Neuronal stem cell (in vitro differentiated cells): ENCODE data around the gene MAN2B1.

ENCODE experiments used
- DNase-seq: peaks from one replicate; pipeline ENCODE4 v3.0.0-alpha.2; 2013; ENCODE audit warnings: low spot score
- H2AFZ ChIP-seq: one replicate; pipeline ENCODE4 v1.6.1; 2013; ENCODE audit warnings: mild to moderate bottlenecking, low read length, inconsistent platforms
- H2AK5ac ChIP-seq: 2 replicates; pipeline ENCODE4 v1.6.1; 2013; ENCODE audit warnings: low read depth, mild to moderate bottlenecking, inconsistent platforms, low read length, moderate library complexity, mixed read lengths
- H2BK120ac ChIP-seq: 2 replicates; pipeline ENCODE4 v1.6.1; 2013; ENCODE audit warnings: low read depth, mild to moderate bottlenecking, inconsistent platforms, low read length, moderate library complexity, mixed read lengths
- H2BK12ac ChIP-seq: one replicate; pipeline ENCODE4 v1.6.1; 2013; ENCODE audit warnings: low read length, inconsistent platforms
- H2BK15ac ChIP-seq: 2 replicates; pipeline ENCODE4 v1.6.1; 2013; ENCODE audit warnings: mild to moderate bottlenecking, low read length, inconsistent platforms, mixed read lengths
- H2BK5ac ChIP-seq: one replicate; pipeline ENCODE4 v1.6.1; 2013; ENCODE audit warnings: inconsistent platforms, mild to moderate bottlenecking, low read length, moderate library complexity
- H3K14ac ChIP-seq: one replicate; pipeline ENCODE4 v1.6.1; 2013; ENCODE audit warnings: low read length, inconsistent platforms
- H3K18ac ChIP-seq: 2 replicates; pipeline ENCODE4 v1.6.1; 2013; ENCODE audit warnings: low read length, inconsistent platforms
- H3K23ac ChIP-seq: 2 replicates; pipeline ENCODE4 v1.6.1; 2013; ENCODE audit warnings: low read depth, mild to moderate bottlenecking, mixed read lengths, low read length, inconsistent platforms; ENCODE audit not compliant: poor library complexity
- H3K27ac ChIP-seq: replicated peaks from 3 replicates; pipeline ENCODE4 v1.5.1; 2013; ENCODE audit warnings: low read length, inconsistent platforms
- H3K27me3 ChIP-seq, 3 experiments: 2 replicates each; pipeline ENCODE4 v1.6.1; 2013; ENCODE audit warnings: low read length in 3 of 3, mild to moderate bottlenecking in 2 of 3, inconsistent platforms in 1 of 3, low read depth in 1 of 3, mixed read lengths in 1 of 3, moderate library complexity in 1 of 3; ENCODE audit not compliant: control insufficient read depth in 3 of 3, insufficient read depth in 3 of 3
- H3K36me3 ChIP-seq, 2 donors: replicated peaks in 1 of 2; 2 replicates each; pipeline ENCODE4 v1.6.1; 2013; ENCODE audit warnings: low read length in 2 of 2; ENCODE audit not compliant: control insufficient read depth in 2 of 2, insufficient read depth in 2 of 2
- H3K4ac ChIP-seq: 2 replicates; pipeline ENCODE4 v1.6.1; 2013; ENCODE audit warnings: inconsistent platforms, mild to moderate bottlenecking, low read length, moderate library complexity
- H3K4me1 ChIP-seq, 2 donors: 1 replicate in 1 of 2; 2 replicates in 1 of 2; pipeline ENCODE4 v1.6.1; 2013; ENCODE audit warnings: low read length in 2 of 2, low read depth in 1 of 2; ENCODE audit not compliant: control insufficient read depth in 2 of 2, insufficient read depth in 1 of 2
- H3K4me2 ChIP-seq: one replicate; pipeline ENCODE4 v1.6.1; 2013; ENCODE audit warnings: mild to moderate bottlenecking, low read length, inconsistent platforms; ENCODE audit not compliant: insufficient read depth, poor library complexity, severe bottlenecking
- H3K4me3 ChIP-seq, 2 donors: 2 replicates each; pipeline ENCODE4 v1.5.1; 2013; ENCODE audit warnings: low read length in 2 of 2, mild to moderate bottlenecking in 2 of 2, inconsistent platforms in 1 of 2, moderate library complexity in 1 of 2
- H3K79me1 ChIP-seq: one replicate; pipeline ENCODE4 v1.6.1; 2013; ENCODE audit warnings: low read depth, mild to moderate bottlenecking, inconsistent platforms, low read length, moderate library complexity
- H3K9ac ChIP-seq: one replicate; pipeline ENCODE4 v1.6.1; 2013; ENCODE audit warnings: mild to moderate bottlenecking, low read depth, low read length, inconsistent platforms; ENCODE audit not compliant: poor library complexity
- H3K9me3 ChIP-seq, 2 donors: replicated peaks in 1 of 2; 2 replicates each; pipeline versions ENCODE3 to v1.6.1; 2013; ENCODE audit warnings: low read length in 2 of 2, mild to moderate bottlenecking in 2 of 2, inconsistent platforms in 1 of 2, low read depth in 1 of 2, mixed read lengths in 1 of 2, moderate library complexity in 1 of 2; ENCODE audit not compliant: control insufficient read depth in 2 of 2, insufficient read depth in 1 of 2
- H4K8ac ChIP-seq: one replicate; pipeline ENCODE4 v1.6.1; 2013; ENCODE audit warnings: low read depth, mild to moderate bottlenecking, inconsistent platforms, low read length, moderate library complexity
- H4K91ac ChIP-seq: one replicate; pipeline ENCODE4 v1.6.1; 2013; ENCODE audit warnings: low read length, low read depth, mild to moderate bottlenecking, inconsistent platforms; ENCODE audit not compliant: poor library complexity
- WGBS, 2 donors: extraction: QIAGEN DNeasy Blood & Tissue Kit; methylation state at CpG; one replicate each; pipeline ENCODE4 v1.1.7; 2013; ENCODE audit warnings: missing lambda C conversion rate in 2 of 2, mixed read lengths in 1 of 2; ENCODE audit not compliant: insufficient read length in 2 of 2, insufficient replicate concordance in 1 of 2; ENCODE audit errors: extremely low coverage in 2 of 2; 5-methylcytosine and 5-hydroxymethylcytosine counted together

Gene MAN2B1

DNA sequence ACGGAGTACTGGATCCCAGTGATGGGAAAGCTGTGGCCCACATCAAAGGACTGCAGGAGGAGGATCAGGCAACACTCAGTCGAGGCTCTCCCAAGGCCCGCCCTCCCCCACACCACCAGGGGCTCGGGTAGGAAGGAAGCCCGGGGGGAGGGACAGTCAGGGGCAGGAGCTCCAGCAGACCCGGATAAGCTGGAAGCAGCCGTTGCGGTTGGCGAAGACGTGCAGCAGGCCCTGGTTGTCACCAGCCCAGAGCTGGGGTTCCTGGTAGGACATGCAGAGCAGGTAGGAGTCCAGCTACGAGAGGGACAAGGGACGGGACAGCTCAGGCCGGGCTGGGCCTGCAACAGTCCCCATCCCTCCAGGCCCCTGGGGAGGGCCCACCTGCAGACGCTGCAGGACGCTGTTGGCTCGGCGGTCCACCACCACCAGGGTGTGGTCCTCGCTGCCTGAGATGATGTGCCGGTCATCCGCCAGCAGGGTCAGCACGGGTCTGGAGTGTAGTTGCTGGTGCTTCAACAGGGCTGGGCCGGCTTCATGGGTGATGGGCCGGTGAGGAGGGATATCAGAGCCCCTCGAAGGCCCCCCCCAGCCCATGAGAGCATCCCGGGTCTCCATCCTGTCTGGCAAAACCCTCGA lies 23.2 kb upstream of the MAN2B1 start:
- Histone ChIP-seq H2BK5ac (peak overlapping the region; percentile 53), H2BK120ac (peak overlapping the region; percentile 81), H3K23ac (no peak overlapping the region), H2BK15ac (no peak overlapping the region), H3K4me2 (no peak overlapping the region), H3K18ac (no peak overlapping the region), H3K9me3 (no peaks in the 10 kb centered on the region), H3K27ac (no peak overlapping the region), H3K4me3 (no peak overlapping the region), H3K4me1 (no peaks in the 10 kb centered on the region), H3K79me1 (peaks cover 4% of the 10 kb centered on the region), H2BK12ac (no peak overlapping the region), H4K91ac (no peak overlapping the region), H3K14ac (peak overlapping the region; percentile 6), H3K4ac (no peak overlapping the region), H3K36me3 (peaks cover 4% of the 10 kb centered on the region in 2 donors), H2AFZ (no peak overlapping the region), H4K8ac (no peak overlapping the region), H3K27me3 (no peaks in the 10 kb centered on the region), H2AK5ac (no peak overlapping the region), H3K9ac (no peak overlapping the region)
- no CpG with 5 or more reads among the region's 26 CpGs for WGBS, 2 donors
- no peak for DNase-seq

DNA sequence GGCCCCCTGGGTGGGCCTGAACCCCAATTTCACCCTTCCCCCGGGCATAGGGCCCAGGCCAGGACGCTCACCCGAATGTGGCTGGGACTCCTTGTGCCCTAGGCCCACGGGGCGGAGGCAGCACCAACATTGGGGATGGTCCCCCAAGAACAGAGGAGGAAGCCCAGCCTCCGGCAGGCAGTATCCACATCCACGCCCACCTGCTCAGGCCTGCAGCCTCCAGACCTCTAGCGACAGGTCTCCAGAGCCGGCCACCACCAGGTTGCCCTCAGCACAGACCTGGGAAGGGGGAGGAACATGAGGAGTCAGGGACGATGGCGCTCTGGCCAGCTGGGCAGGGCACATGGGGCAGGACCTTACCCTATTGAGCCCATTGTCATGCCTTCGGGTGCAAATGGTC lies 22.5 kb upstream of the MAN2B1 start:
- H3K4me2 ChIP-seq: no peak overlapping the region
- H3K9me3 ChIP-seq: no peaks in the 10 kb centered on the region
- no peak for DNase-seq
- no peak overlapping the region for H3K4me3 ChIP-seq
- no peak overlapping the region for H4K8ac ChIP-seq
- no peak overlapping the region for H2BK12ac ChIP-seq
- no peak overlapping the region for H3K27ac ChIP-seq
- no CpG with 5 or more reads among the region's 12 CpGs for WGBS, 2 donors
- no peak overlapping the region for H3K4ac ChIP-seq
- H2BK5ac ChIP-seq: peak overlapping the region; percentile 53
- peak overlapping the region; percentile 8 for H3K14ac ChIP-seq
- peaks cover 4% of the 10 kb centered on the region in 2 donors for H3K36me3 ChIP-seq
- no peak overlapping the region for H4K91ac ChIP-seq
- H3K18ac ChIP-seq: no peak overlapping the region
- H3K27me3 ChIP-seq: no peaks in the 10 kb centered on the region
- no peak overlapping the region for H2AK5ac ChIP-seq
- H2BK120ac ChIP-seq: peak overlapping the region; percentile 81
- H2AFZ ChIP-seq: no peak overlapping the region
- H3K23ac ChIP-seq: no peak overlapping the region
- H3K79me1 ChIP-seq: peaks cover 2% of the 10 kb centered on the region
- no peaks in the 10 kb centered on the region for H3K4me1 ChIP-seq
- peak overlapping the region; percentile 50 for H3K9ac ChIP-seq
- no peak overlapping the region for H2BK15ac ChIP-seq

DNA sequence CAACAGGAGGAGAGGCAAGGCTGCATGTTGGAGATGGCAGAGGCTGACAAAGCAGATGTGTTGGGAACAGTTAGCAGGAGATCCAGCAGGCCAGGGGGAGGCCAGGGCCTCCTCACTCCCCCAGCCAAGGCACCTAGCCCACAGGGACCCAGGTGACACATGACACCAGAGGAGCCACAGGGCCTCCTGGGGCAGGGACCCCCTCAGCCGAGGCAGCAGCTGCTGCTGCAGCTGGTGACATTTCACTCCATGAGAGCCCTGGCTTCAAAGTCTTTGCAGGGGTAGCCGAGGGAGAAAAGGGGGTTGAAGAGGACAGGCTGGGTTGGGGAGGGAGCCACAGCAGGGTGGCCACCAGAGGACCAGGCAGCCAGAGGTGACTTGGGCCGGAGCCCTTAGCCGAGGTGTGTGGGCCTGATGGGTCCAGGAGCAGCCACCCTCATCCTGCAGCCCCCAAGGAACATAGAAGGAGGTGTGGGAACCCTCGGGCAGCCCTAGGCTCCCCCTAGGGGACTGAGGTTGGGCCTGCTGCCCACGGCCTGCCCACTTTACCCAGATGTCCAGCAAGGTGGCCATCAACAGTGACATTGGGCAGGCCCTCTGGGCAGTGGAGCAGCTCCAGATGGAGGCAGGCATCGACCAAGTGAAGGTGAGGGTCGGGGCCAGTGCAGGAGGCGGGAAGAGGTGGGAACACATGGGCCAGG lies 21.1 kb upstream of the MAN2B1 start, which contains the start of gene GNG14:
GNG14 (plus strand) TSS at position 503 of the 701 bp plus-strand sequence; CDS start at position 554, 51 bp downstream.
- H3K79me1 ChIP-seq: peaks cover 2% of the 10 kb centered on the region
- no peak within 1 kb of the TSS for H3K27ac ChIP-seq
- H3K18ac ChIP-seq: no peak within 1 kb of the TSS
- H3K4me3 ChIP-seq: no peak within 1 kb of the TSS
- H3K4me2 ChIP-seq: no peak within 1 kb of the TSS
- peak within 1 kb of the TSS; percentile 12 for H3K23ac ChIP-seq
- H2BK12ac ChIP-seq: peak within 1 kb of the TSS; percentile 58
- H4K8ac ChIP-seq: peak within 1 kb of the TSS; percentile 82
- no peak within 1 kb of the TSS for H3K14ac ChIP-seq
- peaks cover 0 to 4% of the 10 kb centered on the region in 2 donors for H3K36me3 ChIP-seq
- H2AFZ ChIP-seq: no peak within 1 kb of the TSS
- no peaks in the 10 kb centered on the region for H3K4me1 ChIP-seq
- H4K91ac ChIP-seq: no peak within 1 kb of the TSS
- H3K4ac ChIP-seq: peak within 1 kb of the TSS; percentile 84
- WGBS, 2 donors: no CpG with 5 or more reads among the region's 9 CpGs
- H3K9me3 ChIP-seq: no peaks in the 10 kb centered on the region
- peak within 1 kb of the TSS; percentile 13 for H2BK5ac ChIP-seq
- H3K9ac ChIP-seq: peak within 1 kb of the TSS; percentile 50
- H2BK120ac ChIP-seq: no peak within 1 kb of the TSS
- H3K27me3 ChIP-seq: no peaks in the 10 kb centered on the region
- DNase-seq: no peak
- H2BK15ac ChIP-seq: no peak within 1 kb of the TSS
- H2AK5ac ChIP-seq: peak within 1 kb of the TSS; percentile 63

DNA sequence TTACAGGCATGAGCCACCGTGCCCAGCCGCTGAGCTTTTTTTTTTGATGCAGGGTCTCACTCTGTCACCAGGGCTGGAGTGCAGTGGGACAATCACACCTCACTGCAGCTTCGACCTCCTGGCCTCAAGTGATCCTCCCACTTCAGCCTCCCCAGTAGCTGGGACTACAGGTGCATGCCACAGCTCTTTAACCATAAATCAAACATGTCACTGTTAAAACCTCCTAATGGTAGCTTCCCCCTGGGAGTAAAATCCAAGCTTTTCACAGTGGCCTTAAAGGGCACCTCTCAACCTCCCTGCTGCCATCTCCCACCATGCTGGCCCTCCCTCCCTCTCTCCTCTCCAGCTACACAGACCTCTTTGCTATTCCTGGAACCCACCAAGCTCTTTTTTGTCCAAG lies 19.3 kb upstream of the MAN2B1 start:
- no peak overlapping the region for H3K4ac ChIP-seq
- H4K91ac ChIP-seq: no peak overlapping the region
- no peaks in the 10 kb centered on the region for H3K27me3 ChIP-seq
- H3K4me3 ChIP-seq: no peak overlapping the region
- DNase-seq: no peak
- no peak overlapping the region for H3K4me2 ChIP-seq
- H2BK120ac ChIP-seq: no peak overlapping the region
- H3K79me1 ChIP-seq: peaks cover 2% of the 10 kb centered on the region
- no peak overlapping the region for H3K23ac ChIP-seq
- no peak overlapping the region for H2BK12ac ChIP-seq
- H3K9ac ChIP-seq: no peak overlapping the region
- H3K14ac ChIP-seq: no peak overlapping the region
- H3K36me3 ChIP-seq: peaks cover 0 to 4% of the 10 kb centered on the region in 2 donors
- no peak overlapping the region for H3K27ac ChIP-seq
- H2BK5ac ChIP-seq: no peak overlapping the region
- H2AK5ac ChIP-seq: no peak overlapping the region
- no peak overlapping the region for H3K18ac ChIP-seq
- no CpG with 5 or more reads among the region's 3 CpGs for whole genome bisulfite sequencing, 2 donors
- no peaks in the 10 kb centered on the region for H3K9me3 ChIP-seq
- H2BK15ac ChIP-seq: no peak overlapping the region
- H3K4me1 ChIP-seq: no peaks in the 10 kb centered on the region
- no peak overlapping the region for H4K8ac ChIP-seq
- H2AFZ ChIP-seq: no peak overlapping the region
